Stimulated activated naive CD4-positive, alpha-beta T cell (primary cell): Measurements from ENCODE around the gene SFXN1.
A peak's percentile ranks its signal among the peaks of the same experiment; 100 is the strongest.
"Not testable (repeated sequence)": the region's sequence is repeated elsewhere in the genome, so short reads cannot be mapped to it uniquely, and the experiment has no call there.

Experiments used
- DNase-seq, 6 experiments: peaks; one replicate each; lab custom pipeline; 2025; lab: John Stamatoyannopoulos, UW

The SFXN1 gene

DNA sequence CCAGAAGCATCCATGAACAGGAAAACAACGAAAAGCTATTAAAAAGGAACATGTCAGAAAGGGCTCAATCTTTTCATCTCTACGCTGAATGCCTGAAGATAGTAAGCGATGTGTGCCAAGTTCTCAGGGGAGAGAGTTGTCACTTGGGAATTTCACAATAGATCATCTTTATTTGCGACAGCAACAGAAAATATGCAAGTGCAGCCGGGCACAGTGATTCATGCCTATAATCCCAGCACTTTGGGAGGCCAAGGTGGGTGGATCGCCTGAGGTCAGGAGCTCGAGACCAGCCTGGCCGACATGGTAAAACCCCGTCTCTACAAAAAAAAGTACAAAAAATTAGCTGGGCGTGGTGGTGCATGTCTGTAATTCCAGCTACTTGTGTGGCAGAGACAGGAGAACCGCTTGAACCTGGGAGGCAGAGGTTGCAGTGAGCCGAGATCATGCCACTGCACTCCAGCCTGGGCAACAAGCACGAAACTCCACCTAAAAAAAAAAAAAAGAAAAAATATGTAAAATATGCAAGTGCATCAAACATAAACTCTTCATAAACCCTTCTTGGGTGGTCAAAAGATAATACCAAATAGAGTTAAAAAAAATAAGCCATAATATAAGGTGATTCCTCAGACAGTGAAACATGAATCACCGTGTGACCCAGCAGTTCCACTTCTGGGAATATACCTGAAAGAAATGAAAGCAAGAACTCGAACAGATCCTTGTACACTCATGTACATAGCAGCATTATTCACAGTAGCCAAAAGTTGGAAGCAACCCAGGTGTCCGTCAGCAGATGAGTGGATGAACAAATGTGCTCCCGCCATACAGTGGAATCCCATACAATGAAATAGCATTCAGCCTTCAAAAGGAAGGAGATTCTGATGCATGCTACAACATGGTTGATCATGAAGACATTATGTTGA, 16.2 kb downstream of the SFXN1 start:
- DNase-seq, result no peak

DNA sequence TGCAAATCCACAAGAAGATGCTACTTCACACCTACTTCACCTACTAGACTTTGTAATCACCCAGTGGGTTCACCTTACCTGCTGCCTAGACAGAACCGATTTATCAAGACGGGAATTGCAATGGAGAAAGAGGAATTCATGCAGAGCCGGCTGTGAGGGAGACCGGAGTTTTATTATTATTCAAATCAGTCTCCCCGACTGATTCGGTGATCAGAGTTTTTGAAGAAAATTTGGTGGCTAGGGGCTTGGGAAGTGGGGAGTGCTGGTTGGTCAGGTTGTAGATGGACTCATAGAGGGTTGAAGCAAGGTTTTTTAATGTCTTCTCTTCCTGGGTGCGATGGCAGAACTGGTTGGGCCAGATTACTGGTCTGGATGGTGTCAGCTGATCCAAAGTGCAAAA, 23.4 kb downstream of the SFXN1 start:
- DNase-seq, result no peak

GRCh38 chr5:175507671-175508070, 29.3 kb downstream of the SFXN1 start:
- DNase-seq, result peak; percentile 10 to 50 (median 14)

GRCh38 chr5:175508896-175509295, 30.5 kb downstream of the SFXN1 start:
- DNase-seq, result no peak

GRCh38 chr5:175513297-175513696, 34.9 kb downstream of the SFXN1 start:
- no peak for DNase-seq

- no peak for DNase-seq
Observed at GRCh38 chr5:175513726-175514125, 35.4 kb downstream of the SFXN1 start.

GRCh38 chr5:175516933-175517823, 38.8 kb downstream of the SFXN1 start:
- DNase-seq, result no peak

GRCh38 chr5:175517824-175518450, 39.6 kb downstream of the SFXN1 start:
- DNase-seq, result peak in 1 of 6 experiments; percentile 18

- DNase-seq, result no peak
Observed at GRCh38 chr5:175519006-175519405, 40.6 kb downstream of the SFXN1 start.

DNA sequence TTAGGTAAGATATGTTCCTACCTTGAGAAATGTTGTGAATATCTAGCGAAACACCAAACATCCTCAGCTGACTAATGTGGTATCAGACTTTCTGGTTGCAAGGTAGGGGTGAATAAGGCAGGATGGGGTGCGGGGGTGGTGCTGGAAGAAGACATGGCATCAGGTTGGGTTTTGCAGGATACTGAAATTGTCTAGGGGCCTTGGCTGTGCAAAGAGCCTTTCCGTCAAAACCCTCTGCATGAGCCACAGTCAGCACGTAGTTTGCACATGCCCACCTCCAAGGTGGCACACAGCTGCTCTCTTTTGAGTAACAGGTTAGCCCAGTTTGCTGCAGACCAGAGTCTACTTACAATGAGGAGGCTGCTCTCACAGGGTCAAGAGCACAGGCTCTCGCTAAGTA, 42.0 kb downstream of the SFXN1 start:
- peak in 2 of 6 experiments; percentile 7 to 26 for DNase-seq

DNA sequence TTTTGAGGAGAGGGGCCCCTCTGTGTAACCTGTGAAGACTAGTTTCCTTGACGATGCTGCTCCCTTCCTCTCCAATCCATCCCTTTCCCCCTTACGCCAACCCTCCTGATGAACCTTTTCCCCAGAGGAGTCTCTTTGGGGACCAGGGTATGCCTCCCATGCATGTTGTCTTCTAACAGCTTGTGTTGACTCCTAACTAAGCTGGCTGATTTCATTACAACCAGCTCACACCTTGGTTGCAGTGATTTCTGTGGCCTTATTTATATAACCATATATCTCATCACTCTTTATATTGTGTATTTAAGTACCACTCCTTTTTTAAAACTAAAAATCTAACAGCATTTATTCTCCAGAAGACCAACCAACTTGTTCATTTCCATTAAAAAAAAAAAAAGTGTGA, 42.5 kb downstream of the SFXN1 start:
- DNase-seq, result no peak

DNA sequence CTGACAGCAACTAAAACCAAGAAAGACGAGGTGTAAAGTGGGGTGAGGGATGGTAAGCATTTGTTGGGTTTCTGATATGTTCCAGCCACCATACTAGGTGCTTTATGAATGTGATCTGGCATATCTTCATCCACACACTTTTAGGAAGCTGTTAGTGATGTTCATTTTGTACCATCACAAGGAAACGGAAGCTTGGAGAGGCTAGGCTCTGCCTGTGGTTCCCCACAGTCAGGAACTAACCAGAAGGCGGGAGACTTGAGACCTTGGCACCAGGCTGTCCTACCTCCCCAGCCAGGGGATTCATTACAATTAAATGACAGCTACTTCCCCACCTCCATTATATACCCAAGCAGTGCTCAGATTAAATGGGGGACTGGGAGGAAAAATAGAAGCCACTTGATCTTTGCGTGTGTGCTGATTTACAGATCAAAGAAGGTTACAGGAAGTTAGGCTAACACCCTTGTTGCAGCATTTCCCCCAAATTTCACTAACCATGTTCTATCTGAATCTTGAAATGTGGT, 43.0 kb downstream of the SFXN1 start:
- DNase-seq, result peak in 3 of 6 experiments; percentile 51 to 65 (median 56)

- DNase-seq, result no peak
Observed at GRCh38 chr5:175523292-175523691, 44.9 kb downstream of the SFXN1 start.

- no peak for DNase-seq
Observed at GRCh38 chr5:175524211-175524610, 45.9 kb downstream of the SFXN1 start.

DNA sequence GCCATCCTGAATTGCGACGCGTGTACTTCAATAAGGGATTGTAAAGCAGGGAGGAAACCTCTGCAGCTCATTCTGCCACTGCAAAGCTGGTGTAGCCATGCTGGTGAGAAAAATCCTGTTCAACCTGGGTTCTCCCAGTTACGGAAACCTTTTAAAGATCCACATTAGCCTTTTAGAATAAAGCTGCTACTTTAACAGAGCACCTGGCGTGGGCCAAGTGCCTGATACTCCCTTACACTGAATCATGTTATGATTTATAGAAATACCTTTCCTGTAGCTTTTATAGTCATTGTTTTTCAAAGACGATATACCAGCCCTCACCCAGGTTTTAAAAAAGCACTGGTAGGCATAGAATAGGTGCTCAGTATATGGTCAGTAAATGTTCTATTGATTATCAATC, 48.3 kb downstream of the SFXN1 start:
- no peak for DNase-seq

DNA sequence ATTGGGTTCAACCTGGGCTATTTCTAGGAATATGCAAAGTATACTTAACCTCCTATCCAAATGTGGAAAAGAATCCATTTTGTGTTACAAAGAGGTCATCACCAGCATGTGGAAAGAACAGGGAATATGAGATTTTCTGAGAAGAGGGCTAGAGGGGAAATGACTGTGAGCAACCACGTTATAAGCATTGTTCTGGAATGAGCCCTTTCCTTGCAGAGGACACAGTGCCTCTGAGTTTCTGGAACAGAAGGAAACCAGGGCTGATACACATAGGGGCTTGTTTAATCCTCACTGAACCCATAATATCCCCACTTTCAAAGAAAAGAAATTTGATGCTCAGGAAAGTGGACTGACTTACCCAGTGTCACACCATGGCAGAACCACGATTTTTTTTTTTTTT, 53.0 kb downstream of the SFXN1 start:
- no peak for DNase-seq

- DNase-seq, result peak; percentile 72 to 84 (median 76)
Observed at GRCh38 chr5:175534070-175534932, 55.9 kb downstream of the SFXN1 start.

DNA sequence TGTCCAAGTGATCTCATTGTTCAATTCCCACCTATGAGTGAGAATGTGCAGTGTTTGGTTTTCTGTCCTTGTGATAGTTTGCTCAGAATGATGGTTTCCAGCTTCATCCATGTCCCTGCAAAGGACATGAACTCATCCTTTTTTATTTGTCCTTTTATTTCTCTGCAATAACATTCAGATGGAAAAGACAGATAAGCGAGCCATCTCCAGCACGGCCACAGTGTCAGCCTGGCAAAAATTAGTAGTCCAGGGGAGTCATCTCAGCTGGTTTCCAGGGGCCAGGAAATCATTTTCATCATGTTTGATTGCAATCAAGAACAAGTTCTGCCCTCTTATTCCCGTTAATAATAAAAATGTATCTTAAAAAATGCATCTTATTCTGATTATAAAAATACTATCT, 57.0 kb downstream of the SFXN1 start:
- not testable (repeated sequence) for DNase-seq

DNA sequence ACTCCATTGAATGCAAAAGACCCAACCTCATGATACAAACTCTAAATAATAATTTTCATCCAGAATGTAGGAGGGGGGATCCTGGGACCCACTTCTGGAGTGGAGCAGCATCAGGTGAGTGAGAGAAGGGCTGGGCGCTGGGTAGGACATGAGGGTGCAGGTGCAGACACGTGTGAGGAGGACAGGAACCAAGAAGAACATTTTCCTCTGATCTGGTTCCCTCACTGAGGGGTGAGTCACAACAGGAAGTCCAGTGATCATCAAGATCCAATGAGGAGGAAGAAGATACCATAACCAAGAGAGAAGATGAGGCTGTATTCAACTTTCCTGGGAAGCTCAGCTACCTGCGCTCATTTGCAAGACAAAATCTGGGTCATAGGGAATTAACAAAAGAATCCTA, 57.4 kb downstream of the SFXN1 start:
- DNase-seq, result no peak

GRCh38 chr5:175538576-175538975, 60.2 kb downstream of the SFXN1 start:
- no peak for DNase-seq

DNA sequence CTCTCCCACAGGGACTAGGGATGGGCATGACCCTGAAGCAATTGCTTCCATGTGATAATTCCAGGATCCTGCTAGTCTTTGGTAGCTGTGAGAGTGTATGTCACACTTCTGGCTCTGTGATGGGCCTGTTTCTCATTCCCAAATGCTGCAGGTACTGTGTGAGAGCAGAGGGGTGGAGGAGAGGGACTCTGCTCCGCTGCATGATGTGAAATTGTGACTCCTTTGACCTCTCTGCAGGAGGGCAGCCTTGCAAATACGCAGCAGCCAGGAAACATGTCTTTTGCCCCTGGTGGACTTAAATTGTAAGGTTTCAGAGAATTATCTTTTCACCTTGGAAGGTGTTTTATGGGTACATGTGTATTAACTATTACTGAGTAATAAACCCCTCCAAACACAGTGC, 61.6 kb downstream of the SFXN1 start:
- no peak for DNase-seq
